Esophagus muscularis mucosa (tissue), 4 donors: ENCODE measurements around the gene PCDH9. TPM values are rescaled to one million over a fixed set of nuclear protein-coding genes. Genes with fewer than 3 reads are reported as not detected.

Source experiments
- DNase-seq: peaks from one replicate; pipeline ENCODE4 v3.0.0-alpha.2; 2017; ENCODE audit errors: extremely low spot score
- H3K27ac ChIP-seq, 4 donors: fragments of 200-600 bp; sonication (generic); replicated peaks in 1 of 4; 1 replicate in 3 of 4; 2 replicates in 1 of 4; pipeline ENCODE4 v1.5.1; 2016 to 2019; ENCODE audit warnings: mild to moderate bottlenecking in 1 of 4
- H3K27me3 ChIP-seq, 4 donors: fragments of 200-600 bp; sonication (generic); one replicate each; pipeline versions ENCODE4 v1.5.1 to v1.6.0; 2016 to 2019
- H3K36me3 ChIP-seq, 4 donors: fragments of 200-600 bp; sonication (generic); one replicate each; pipeline ENCODE4 v1.5.1; 2016 to 2019
- H3K4me1 ChIP-seq, 4 donors: fragments of 200-600 bp; sonication (generic); one replicate each; pipeline ENCODE4 v1.5.1; 2016 to 2019
- H3K4me3 ChIP-seq, 4 donors: fragments of 200-600 bp; sonication (generic); 1 replicate in 2 of 4; 2 replicates in 2 of 4; pipeline ENCODE4 v1.5.1; 2016 to 2019; ENCODE audit warnings: mild to moderate bottlenecking in 4 of 4, moderate library complexity in 1 of 4
- H3K9me3 ChIP-seq, 4 donors: fragments of 200-600 bp; sonication (generic); 1 replicate in 3 of 4; 2 replicates in 1 of 4; pipeline ENCODE4 v1.5.1; 2016 to 2019
- CTCF ChIP-seq, 3 experiments: fragments of 200-600 bp in 2 of 3; fragments of 450-650 bp in 1 of 3; sonication (generic) in 2 of 3; IDR thresholded peaks; one replicate each; pipeline ENCODE4 v1.5.1; 2017 to 2019; ENCODE audit warnings: antibody characterized with exemption in 3 of 3, mild to moderate bottlenecking in 2 of 3, moderate library complexity in 1 of 3
- EP300 ChIP-seq: sonication (generic); formaldehyde crosslinking; IDR thresholded peaks from one replicate; pipeline ENCODE4 v1.6.1; 2017; ENCODE audit warnings: antibody characterized with exemption
- POLR2A ChIP-seq: fragments of 450-650 bp; IDR thresholded peaks from one replicate; pipeline ENCODE4 v1.6.1; 2017; ENCODE audit warnings: antibody characterized with exemption, moderate library complexity, mild to moderate bottlenecking, low read depth
- POLR2AphosphoS5 ChIP-seq, 2 donors: sonication (generic); formaldehyde crosslinking; IDR thresholded peaks; one replicate each; pipeline ENCODE4 v1.6.1; 2017; ENCODE audit warnings: antibody characterized with exemption in 2 of 2
- WGBS: methylation state at CpG from one replicate; pipeline ENCODE4 v1.1.5; 2018; 5-methylcytosine and 5-hydroxymethylcytosine counted together
- intact Hi-C: fragments of 100-400 bp; cut with DNase I; formaldehyde crosslinking; loops from one replicate; pipeline ENCODE4 v1.15.1; 2023
- total RNA-seq, 4 donors: library from RNA; depleted of rRNA; stranded (reverse); fragments of >200 nt; gene quantifications; one replicate each; pipeline versions ENCODE4 v1.1.0 to v1.2.1, GENCODE V29; 2016

The PCDH9 gene
- total RNA-seq, 4 donors from 2014 or later: 33.8 to 81.8 (median 49.1) TPM

- intact Hi-C loops: no loop called here
- Histone ChIP-seq H3K27ac (no peak overlapping the region), H3K36me3 (no peaks in the 10 kb centered on the region), H3K4me1 (no peaks in the 10 kb centered on the region), H3K4me3 (no peak overlapping the region), H3K9me3 (no peaks in the 10 kb centered on the region), H3K27me3 (no peaks in the 10 kb centered on the region)
- no peak for DNase-seq
- TF ChIP-seq CTCF (IDR thresholded peaks at IDR 0.05) (no peak), POLR2AphosphoS5 (IDR thresholded peaks at IDR 0.05) (no peak), EP300 (no peak), POLR2A (no peak)
Observed at GRCh38 chr13:66501181-66501580, 729.0 kb downstream of the PCDH9 start.

- TF ChIP-seq EP300: no peak
- no peak for TF ChIP-seq POLR2A
- no peak for TF ChIP-seq POLR2AphosphoS5 (IDR thresholded peaks at IDR 0.05)
- peak in 1 of 3 experiments; percentile 2 for TF ChIP-seq CTCF (IDR thresholded peaks at IDR 0.05)
- H3K27me3 ChIP-seq: no peaks in the 10 kb centered on the region
- H3K4me1 ChIP-seq: no peaks in the 10 kb centered on the region
- DNase-seq: no peak
- no peaks in the 10 kb centered on the region for H3K9me3 ChIP-seq
- no peak overlapping the region for H3K27ac ChIP-seq
- no peaks in the 10 kb centered on the region for H3K36me3 ChIP-seq
- WGBS: 88% methylated on average over 1 of the region's 1 CpG
- H3K4me3 ChIP-seq: no peak overlapping the region
- intact Hi-C loops: no loop called here
Observed at GRCh38 chr13:66492479-66492878, 737.7 kb downstream of the PCDH9 start.

GRCh38 chr13:66491251-66491650 lies 738.9 kb downstream of the PCDH9 start:
- Histone ChIP-seq H3K27me3 (no peaks in the 10 kb centered on the region), H3K4me3 (no peak overlapping the region), H3K36me3 (no peaks in the 10 kb centered on the region), H3K27ac (no peak overlapping the region), H3K4me1 (no peaks in the 10 kb centered on the region), H3K9me3 (no peaks in the 10 kb centered on the region)
- DNase-seq: no peak
- intact Hi-C loops: no loop called here
- TF ChIP-seq CTCF (IDR thresholded peaks at IDR 0.05) (no peak), EP300 (no peak)
- WGBS: 86% methylated on average over 6 of the region's 6 CpGs

- no peak for DNase-seq
- no peaks in the 10 kb centered on the region for H3K27me3 ChIP-seq
- no peaks in the 10 kb centered on the region for H3K36me3 ChIP-seq
- no peaks in the 10 kb centered on the region for H3K4me1 ChIP-seq
- H3K9me3 ChIP-seq: no peaks in the 10 kb centered on the region
- H3K27ac ChIP-seq: no peak overlapping the region
- WGBS: 90% methylated on average over 2 of the region's 2 CpGs
- no peak overlapping the region for H3K4me3 ChIP-seq
- no peak for TF ChIP-seq POLR2A
- TF ChIP-seq CTCF (IDR thresholded peaks at IDR 0.05): no peak
- TF ChIP-seq POLR2AphosphoS5 (IDR thresholded peaks at IDR 0.05): no peak
- TF ChIP-seq EP300: no peak
- intact Hi-C loops: no loop called here
Observed at GRCh38 chr13:66489586-66489985, 740.5 kb downstream of the PCDH9 start.

- H3K36me3 ChIP-seq: no peaks in the 10 kb centered on the region
- intact Hi-C loops: no loop called here
- H3K27ac ChIP-seq: no peak overlapping the region
- 93% methylated on average over 1 of the region's 1 CpG for WGBS
- TF ChIP-seq EP300 (no peak), POLR2AphosphoS5 (IDR thresholded peaks at IDR 0.05) (no peak), CTCF (IDR thresholded peaks at IDR 0.05) (no peak), POLR2A (no peak)
- H3K27me3 ChIP-seq: no peaks in the 10 kb centered on the region
- no peaks in the 10 kb centered on the region for H3K9me3 ChIP-seq
- no peak overlapping the region for H3K4me3 ChIP-seq
- H3K4me1 ChIP-seq: no peaks in the 10 kb centered on the region
- no peak for DNase-seq
Observed at GRCh38 chr13:66489172-66489571, 741.0 kb downstream of the PCDH9 start.
